ENCODE measurements around the gene LANCL2. TPM values are rescaled to one million over a fixed set of nuclear protein-coding genes. Genes with fewer than 3 reads are reported as not detected.
A peak's percentile ranks its signal among the peaks of the same experiment; 100 is the strongest.

LANCL2 gene
- total and polyA plus RNA-seq, 7 donors: 5.9 to 9.6 (median 8.3) TPM

DNA sequence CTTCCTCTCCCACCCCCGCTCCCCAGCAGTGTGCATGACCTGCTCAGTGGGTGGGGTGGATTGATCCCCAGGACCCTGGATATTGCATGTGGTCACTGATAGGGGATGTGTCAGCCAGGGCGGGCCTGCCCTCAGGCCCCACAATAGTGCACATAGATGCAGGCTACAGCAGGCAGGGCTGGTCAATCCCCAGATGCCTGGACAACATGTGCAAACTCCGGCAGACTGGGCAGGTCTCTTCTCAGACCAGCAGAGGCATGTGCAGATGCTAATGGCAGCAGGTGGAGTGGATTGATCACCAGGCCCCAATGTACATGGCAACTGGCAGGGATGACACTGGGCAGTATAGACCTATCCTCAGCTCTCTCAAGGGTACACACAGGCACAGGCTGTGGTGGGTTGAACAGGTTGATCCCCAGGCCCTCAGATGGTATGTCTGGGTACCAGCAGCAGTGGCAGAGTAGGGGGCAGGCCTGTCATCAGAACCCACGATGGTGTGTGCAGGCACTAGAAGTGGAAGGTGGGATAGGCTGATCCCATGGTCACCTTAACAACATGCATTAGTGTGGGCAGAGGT, 98.6 kb downstream of the LANCL2 start:
- TF ChIP-seq POLR2AphosphoS5 (IDR thresholded peaks at IDR 0.05): no peak
- no peak for TF ChIP-seq POLR2A (IDR thresholded peaks at IDR 0.05)
- no peak for TF ChIP-seq EP300 (IDR thresholded peaks at IDR 0.05)
- TF ChIP-seq, protein P1, sequence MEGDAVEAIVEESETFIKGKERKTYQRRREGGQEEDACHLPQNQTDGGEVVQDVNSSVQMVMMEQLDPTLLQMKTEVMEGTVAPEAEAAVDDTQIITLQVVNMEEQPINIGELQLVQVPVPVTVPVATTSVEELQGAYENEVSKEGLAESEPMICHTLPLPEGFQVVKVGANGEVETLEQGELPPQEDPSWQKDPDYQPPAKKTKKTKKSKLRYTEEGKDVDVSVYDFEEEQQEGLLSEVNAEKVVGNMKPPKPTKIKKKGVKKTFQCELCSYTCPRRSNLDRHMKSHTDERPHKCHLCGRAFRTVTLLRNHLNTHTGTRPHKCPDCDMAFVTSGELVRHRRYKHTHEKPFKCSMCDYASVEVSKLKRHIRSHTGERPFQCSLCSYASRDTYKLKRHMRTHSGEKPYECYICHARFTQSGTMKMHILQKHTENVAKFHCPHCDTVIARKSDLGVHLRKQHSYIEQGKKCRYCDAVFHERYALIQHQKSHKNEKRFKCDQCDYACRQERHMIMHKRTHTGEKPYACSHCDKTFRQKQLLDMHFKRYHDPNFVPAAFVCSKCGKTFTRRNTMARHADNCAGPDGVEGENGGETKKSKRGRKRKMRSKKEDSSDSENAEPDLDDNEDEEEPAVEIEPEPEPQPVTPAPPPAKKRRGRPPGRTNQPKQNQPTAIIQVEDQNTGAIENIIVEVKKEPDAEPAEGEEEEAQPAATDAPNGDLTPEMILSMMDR (IDR thresholded peaks at IDR 0.05): no peak
- no peak for DNase-seq
- intact Hi-C loops (cut with DNase I): no loop called here
- no peaks in the 10 kb centered on the region for H3K27me3 ChIP-seq
- no peak overlapping the region for H3K27ac ChIP-seq
- no peaks in the 10 kb centered on the region for H3K9me3 ChIP-seq
- 98 to 99% methylated on average over 4 of the region's 4 CpGs for WGBS, 2 donors
- peaks cover 0 to 23% (median 7%) of the 10 kb centered on the region in 4 donors for H3K36me3 ChIP-seq
- no peak overlapping the region for H3K4me3 ChIP-seq
- H3K4me1 ChIP-seq: peaks cover 0 to 10% (median 0%) of the 10 kb centered on the region in 4 donors

DNA sequence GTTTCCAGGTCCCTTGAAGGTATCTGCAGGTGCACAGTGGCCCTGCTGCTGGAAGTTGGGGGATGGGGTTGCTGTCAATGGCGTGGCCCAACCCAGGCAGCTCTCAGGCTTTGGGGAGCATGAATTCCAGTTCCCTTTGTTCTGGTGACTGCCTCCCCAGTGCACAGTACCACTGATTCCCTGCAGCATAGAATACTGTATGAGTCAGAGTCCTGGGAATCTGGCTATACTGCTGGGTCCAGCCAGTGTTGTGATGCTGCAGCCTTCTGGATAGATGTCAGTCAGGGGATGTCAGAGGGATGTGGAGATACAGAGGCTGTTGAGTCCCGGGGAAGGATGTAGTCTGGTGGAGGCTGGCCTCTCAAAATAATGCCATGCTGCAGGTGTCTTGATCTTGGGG, 99.3 kb downstream of the LANCL2 start:
- no peaks in the 10 kb centered on the region for H3K27me3 ChIP-seq
- no peak for DNase-seq
- intact Hi-C loops (cut with DNase I): no loop called here
- TF ChIP-seq, protein P1 (IDR thresholded peaks at IDR 0.05): no peak
- no peak for TF ChIP-seq EP300 (IDR thresholded peaks at IDR 0.05)
- no peak for TF ChIP-seq POLR2AphosphoS5 (IDR thresholded peaks at IDR 0.05)
- TF ChIP-seq POLR2A (IDR thresholded peaks at IDR 0.05): no peak
- no peak overlapping the region for H3K4me3 ChIP-seq
- no peaks in the 10 kb centered on the region for H3K9me3 ChIP-seq
- no peak overlapping the region for H3K27ac ChIP-seq
- peaks cover 0 to 23% (median 7%) of the 10 kb centered on the region in 4 donors for H3K36me3 ChIP-seq
- 95 to 97% methylated on average over 2 of the region's 2 CpGs for WGBS, 2 donors
- peaks cover 0 to 10% (median 0%) of the 10 kb centered on the region in 4 donors for H3K4me1 ChIP-seq

DNA sequence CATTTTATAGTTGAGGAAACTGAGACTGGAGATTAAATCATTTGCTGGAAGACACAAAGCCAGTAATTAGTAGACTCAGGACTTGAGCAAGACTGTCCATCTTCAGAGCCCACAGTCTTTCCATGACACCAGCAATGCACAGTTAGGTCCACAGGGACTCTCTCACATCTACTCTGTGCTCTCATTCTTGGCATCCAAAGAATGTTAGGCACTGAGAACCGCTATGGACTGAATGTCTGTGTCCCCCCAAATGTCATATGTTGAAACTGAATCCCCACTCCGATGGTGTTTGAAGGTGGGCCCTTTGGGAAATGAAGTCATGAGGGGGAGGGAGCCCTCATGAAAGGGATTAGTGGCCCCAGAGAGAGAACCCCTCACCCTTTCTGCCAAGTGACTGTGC, 100.6 kb downstream of the LANCL2 start:
- no peaks in the 10 kb centered on the region for H3K9me3 ChIP-seq
- peaks cover 0 to 10% (median 0%) of the 10 kb centered on the region in 4 donors for H3K4me1 ChIP-seq
- H3K4me3 ChIP-seq: no peak overlapping the region
- H3K36me3 ChIP-seq: peaks cover 0 to 28% (median 7%) of the 10 kb centered on the region in 4 donors
- 92 to 96% methylated on average over 2 of the region's 2 CpGs for WGBS, 2 donors
- no peak for DNase-seq
- H3K27me3 ChIP-seq: no peaks in the 10 kb centered on the region
- no peak for TF ChIP-seq EP300 (IDR thresholded peaks at IDR 0.05)
- no peak for TF ChIP-seq POLR2AphosphoS5 (IDR thresholded peaks at IDR 0.05)
- no peak for TF ChIP-seq POLR2A (IDR thresholded peaks at IDR 0.05)
- TF ChIP-seq, protein P1 (IDR thresholded peaks at IDR 0.05): no peak
- H3K27ac ChIP-seq: peak overlapping the region in 1 of 4 donors; percentile 7
- intact Hi-C loops (cut with DNase I): no loop called here

DNA sequence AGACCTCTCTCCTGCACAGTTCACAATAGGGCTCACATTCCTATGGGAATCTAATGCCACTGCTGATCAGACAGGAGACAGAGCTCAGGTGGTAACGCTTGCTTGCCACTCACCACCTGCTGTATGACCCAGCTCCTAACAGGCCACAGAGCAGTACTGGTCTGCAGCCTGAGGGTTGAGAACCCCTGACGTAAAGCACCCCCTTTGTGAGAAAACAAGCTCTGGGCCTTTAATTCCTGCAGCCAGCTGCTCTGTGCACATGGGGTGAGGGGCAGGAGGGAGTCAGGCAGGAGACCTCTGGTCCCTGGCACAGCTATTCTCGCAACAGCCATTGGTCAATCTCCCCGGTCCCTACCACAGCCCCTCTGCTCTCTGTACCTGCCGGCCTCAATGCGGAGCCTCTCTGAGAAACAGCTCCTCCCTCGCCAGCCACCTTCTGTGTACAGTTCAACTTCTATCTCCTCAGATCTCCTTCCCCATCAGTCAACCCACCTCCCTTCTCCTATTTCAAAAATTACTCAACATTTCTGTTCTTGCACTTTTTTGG, 102.0 kb downstream of the LANCL2 start:
- TF ChIP-seq POLR2AphosphoS5 (IDR thresholded peaks at IDR 0.05): no peak
- intact Hi-C loops (cut with DNase I): no loop called here
- Histone ChIP-seq H3K4me1 (peaks cover 0 to 10% (median 0%) of the 10 kb centered on the region in 4 donors), H3K27ac (no peak overlapping the region), H3K4me3 (no peak overlapping the region), H3K36me3 (peaks cover 0 to 28% (median 7%) of the 10 kb centered on the region in 4 donors), H3K27me3 (no peaks in the 10 kb centered on the region), H3K9me3 (no peaks in the 10 kb centered on the region)
- no peak for DNase-seq
- WGBS, 2 donors: 96 to 98% methylated on average over 7 of the region's 7 CpGs

DNA sequence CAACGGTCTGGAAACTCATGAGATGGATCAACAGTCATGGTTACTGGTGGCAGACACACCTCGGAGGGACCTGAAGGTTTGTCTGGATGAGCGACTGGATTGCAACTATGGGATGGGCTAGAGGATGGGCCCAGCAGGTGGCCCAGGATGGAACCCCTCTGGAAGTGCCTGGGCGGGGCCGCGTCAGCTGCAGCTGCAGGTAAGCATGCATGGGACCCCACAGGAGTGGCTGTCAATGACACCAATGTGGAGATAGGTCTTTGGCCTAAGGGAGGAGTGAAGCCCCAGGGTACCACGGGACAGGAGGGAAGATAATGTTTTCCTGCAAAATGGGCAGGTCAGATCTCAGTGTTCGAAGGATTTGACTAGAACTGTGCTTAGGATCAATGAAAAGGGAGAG, 103.4 kb downstream of the LANCL2 start:
- no peak overlapping the region for H3K4me3 ChIP-seq
- H3K4me1 ChIP-seq: peaks cover 0 to 10% (median 0%) of the 10 kb centered on the region in 4 donors
- no peak for DNase-seq
- 98 to 99% methylated on average over 8 of the region's 8 CpGs for WGBS, 2 donors
- peaks cover 0 to 35% (median 8%) of the 10 kb centered on the region in 4 donors for H3K36me3 ChIP-seq
- no peak for TF ChIP-seq POLR2A (IDR thresholded peaks at IDR 0.05)
- no peak for TF ChIP-seq POLR2AphosphoS5 (IDR thresholded peaks at IDR 0.05)
- TF ChIP-seq EP300 (IDR thresholded peaks at IDR 0.05): no peak
- no peaks in the 10 kb centered on the region for H3K27me3 ChIP-seq
- H3K27ac ChIP-seq: no peak overlapping the region
- no peaks in the 10 kb centered on the region for H3K9me3 ChIP-seq
- intact Hi-C loops (cut with DNase I): no loop called here
